ENCODE results near the gene PSMB11.

DNA sequence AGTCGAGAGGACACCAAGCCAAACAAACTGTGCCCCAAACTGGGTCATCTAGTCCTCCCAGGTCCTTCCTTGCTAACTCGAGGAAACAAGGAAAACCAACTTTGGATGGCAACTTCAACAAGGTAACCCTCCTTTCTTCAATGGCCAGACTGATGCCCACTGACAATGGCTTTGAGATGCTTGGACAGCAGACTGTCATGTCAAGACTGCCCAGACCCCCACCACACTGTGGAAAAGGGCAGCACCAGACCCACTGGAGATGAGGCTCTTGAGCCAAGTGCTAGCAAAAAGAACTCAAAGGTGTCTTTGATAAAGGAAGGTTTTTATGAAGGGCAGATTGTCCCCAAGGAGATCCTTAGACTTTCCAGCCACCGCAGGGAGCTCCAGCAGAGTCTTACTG lies 24.4 kb downstream of the PSMB11 start:
- TF ChIP-seq, protein P1, sequence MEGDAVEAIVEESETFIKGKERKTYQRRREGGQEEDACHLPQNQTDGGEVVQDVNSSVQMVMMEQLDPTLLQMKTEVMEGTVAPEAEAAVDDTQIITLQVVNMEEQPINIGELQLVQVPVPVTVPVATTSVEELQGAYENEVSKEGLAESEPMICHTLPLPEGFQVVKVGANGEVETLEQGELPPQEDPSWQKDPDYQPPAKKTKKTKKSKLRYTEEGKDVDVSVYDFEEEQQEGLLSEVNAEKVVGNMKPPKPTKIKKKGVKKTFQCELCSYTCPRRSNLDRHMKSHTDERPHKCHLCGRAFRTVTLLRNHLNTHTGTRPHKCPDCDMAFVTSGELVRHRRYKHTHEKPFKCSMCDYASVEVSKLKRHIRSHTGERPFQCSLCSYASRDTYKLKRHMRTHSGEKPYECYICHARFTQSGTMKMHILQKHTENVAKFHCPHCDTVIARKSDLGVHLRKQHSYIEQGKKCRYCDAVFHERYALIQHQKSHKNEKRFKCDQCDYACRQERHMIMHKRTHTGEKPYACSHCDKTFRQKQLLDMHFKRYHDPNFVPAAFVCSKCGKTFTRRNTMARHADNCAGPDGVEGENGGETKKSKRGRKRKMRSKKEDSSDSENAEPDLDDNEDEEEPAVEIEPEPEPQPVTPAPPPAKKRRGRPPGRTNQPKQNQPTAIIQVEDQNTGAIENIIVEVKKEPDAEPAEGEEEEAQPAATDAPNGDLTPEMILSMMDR (IDR thresholded peaks at IDR 0.05; ENCODE audit: low read length): no peak
- TF ChIP-seq EZH2 (IDR thresholded peaks at IDR 0.05; ENCODE audit: borderline replicate concordance, low read length): no peak

All from OCI-LY1 (cell line).